Measurements from ENCODE around the gene SRD5A3. TPM values are rescaled to one million over a fixed set of nuclear protein-coding genes. Genes with fewer than 3 reads are reported as not detected.

The SRD5A3 gene
- total RNA-seq = 11.7 and 14.6 TPM in 2 replicates

DNA sequence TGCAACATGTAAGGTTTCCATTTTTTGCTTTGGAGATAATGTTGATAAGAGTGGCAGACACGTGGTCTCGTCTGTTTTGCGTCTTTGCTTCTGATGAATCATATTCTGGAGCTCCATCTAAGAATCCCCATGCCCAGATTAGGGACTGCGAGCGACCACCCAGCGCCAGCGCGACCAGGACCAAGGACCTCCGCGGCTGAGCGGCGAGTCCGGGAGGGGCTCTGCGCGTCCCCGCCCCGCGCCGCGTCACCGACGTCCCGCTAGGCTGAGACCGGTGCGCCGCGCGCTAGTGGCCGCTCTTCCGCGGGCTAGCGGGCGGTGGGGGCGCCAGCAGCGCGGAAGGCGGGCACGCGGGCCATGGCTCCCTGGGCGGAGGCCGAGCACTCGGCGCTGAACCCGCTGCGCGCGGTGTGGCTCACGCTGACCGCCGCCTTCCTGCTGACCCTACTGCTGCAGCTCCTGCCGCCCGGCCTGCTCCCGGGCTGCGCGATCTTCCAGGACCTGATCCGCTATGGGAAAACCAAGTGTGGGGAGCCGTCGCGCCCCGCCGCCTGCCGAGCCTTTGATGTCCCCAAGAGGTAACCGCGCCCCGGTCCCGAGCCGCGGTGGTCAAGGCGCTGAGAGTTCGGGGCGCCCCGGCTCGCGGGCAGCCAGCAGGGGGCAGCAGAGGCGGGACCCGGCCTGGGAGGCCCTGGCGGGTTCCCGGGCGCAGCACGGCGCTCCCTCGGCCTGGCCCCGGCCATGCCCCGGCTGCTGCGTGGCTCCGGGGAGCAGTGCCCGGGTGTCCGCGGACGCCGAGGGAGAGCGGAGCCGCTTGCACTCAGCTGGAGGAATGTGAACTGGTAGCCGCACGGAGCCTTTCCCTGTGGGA is at the start of gene SRD5A3:
Gene SRD5A3 (plus strand): TSS at position 263 of the 871 bp plus-strand sequence. CDS start 95 bp downstream, at position 358.

DNA sequence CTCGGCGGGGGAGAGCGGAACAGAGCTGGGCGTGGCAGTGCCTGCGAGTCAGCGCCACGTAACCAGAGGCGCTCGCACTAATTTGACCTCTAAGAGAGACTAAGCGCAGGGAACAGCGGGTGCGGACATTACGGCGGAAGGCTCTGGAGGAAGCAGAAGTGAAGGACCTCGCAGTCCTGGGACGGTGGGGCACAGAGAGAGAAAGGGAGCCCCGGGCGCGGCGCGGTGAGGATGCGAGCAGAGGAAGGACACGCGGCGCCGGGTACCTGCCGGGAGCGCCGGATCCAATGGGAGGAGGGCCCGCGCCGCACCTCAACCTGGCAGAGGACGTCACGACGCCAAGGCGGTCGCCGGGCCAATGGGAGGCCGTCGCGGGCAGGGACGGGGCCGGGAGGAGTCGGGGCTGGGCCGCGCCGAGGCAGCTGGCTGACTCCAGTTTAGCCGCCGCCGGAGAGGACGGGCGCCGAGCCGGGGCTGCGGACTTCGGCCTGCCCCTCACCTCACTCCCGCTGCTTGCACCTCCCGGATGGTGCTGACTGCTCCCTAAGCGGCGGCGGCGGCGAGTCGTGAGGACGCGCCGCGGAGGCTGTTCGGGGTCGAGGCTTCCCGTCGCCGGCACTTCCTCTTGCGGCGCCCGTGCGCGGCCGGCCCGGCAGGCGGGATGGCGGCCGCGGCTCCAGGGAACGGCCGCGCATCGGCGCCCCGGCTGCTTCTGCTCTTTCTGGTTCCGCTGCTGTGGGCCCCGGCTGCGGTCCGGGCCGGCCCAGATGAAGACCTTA is 49.7 kb downstream of the SRD5A3 start, which contains the start of gene TMEM165:
Gene TMEM165 (plus strand): TSS at position 429 of the 779 bp plus-strand sequence. CDS start 233 bp downstream, at position 662.

Other genes with a start within 250 kb of the SRD5A3 start
- 9.9 and 13.1 TPM in 2 replicates for gene KDR, start 220.6 kb upstream of the SRD5A3 start, total RNA-seq
- gene TMEM165, start 49.7 kb downstream of the SRD5A3 start, total RNA-seq = 211 and 283 TPM in 2 replicates
- 12.1 and 18.8 TPM in 2 replicates for gene CLOCK, start 200.7 kb downstream of the SRD5A3 start, total RNA-seq
- not detected in 2 replicates for gene PDCL2, start 246.0 kb downstream of the SRD5A3 start, total RNA-seq